CD1c-positive myeloid dendritic cell (primary cell): ENCODE results near the gene PDCD6IP.
"Not testable (repeated sequence)": the region's sequence is repeated elsewhere in the genome, so short reads cannot be mapped to it uniquely, and the experiment has no call there.

Source experiments
- DNase-seq: peaks from one replicate; pipeline ENCODE4 v3.0.0-alpha.2; 2016; ENCODE audit errors: extremely low spot score

The PDCD6IP gene

GRCh38 chr3:33795131-33795530, 3.3 kb upstream of the PDCD6IP start:
- DNase-seq: no peak

DNA sequence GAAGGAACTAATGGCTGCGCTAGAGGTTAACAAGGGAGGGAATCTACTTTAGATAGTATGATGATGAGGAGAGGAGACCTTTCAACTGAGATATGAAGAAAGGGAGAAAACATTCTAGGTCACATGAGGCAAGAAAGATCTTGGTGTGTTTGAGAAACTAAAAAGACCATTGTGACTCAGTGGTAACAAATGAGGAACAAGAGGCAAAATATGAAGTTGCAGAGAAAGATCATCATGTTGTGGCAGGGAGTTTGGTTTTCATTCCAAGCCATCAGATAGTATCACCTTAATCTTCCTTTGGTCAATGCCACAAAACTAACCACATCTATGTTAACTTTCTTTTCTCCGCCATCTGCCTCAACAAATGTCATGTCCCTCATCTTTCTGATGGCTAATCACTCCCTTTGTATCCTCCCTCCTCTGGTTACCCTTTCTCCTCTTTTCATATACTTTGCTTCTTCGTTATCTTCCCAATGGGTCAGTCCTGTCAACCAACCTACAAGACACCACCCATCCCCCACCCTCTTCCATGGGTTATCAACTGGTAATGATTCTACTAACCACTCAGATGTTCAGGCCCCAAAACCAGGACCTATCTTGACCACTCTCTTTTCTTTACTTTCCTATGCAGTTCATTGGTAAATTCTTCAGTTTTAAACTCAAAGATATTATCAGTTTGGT, 2.4 kb upstream of the PDCD6IP start:
- peak; percentile 26 for DNase-seq

GRCh38 chr3:33798113-33798417, 365 bp upstream of the PDCD6IP start:
- no peak for DNase-seq

GRCh38 chr3:33799202-33799551, 747 bp downstream of the PDCD6IP start:
- DNase-seq: no peak

DNA sequence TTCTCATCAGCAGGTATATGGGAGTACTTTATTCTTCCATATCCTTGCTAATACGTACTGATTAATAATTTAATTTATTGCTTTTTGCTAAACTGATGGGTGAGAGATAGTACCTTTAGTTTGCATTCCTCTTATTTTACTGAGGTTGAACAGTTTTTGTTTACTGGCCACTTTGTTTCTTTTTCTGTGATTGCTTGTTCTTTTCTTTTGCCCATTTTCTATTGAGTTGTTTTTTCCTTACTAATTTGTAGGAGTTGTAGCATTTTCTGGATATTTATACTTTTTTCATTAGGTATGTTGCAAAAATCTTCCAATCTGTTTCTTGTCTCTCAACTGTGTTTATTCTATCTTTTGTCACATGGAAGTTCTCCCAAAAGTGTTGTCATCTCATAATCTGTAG, 4.8 kb downstream of the PDCD6IP start:
- DNase-seq: no peak

DNA sequence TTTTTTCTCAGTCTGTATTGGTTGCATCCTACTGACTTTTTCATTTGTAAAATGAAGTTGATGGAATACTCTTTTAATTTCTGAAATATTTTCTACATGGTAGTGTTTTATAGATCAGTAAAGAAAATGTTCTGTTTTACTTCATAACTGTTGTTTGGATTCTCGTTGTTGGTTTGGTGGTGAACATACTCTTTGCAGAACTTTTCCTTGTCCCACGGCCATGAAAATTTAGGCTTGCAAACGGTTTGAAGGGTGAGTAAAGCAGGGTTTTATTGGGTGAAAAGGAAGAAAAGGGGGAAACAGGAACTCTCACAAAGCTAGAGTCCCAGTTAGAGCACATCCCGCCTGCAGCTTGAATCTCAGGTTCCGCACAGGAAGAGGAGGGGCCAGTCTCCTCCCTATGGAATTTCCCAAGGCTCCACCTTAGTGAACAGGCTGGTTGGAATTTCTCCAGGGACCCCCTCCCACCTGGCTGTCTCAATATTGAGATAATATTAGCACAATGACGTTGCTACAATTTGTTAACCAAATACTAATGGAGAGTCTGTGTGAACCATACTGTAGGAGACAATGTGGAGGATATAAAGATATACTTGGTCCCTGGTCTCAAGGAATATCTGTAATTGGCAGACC, 5.6 kb downstream of the PDCD6IP start:
- no peak for DNase-seq

DNA sequence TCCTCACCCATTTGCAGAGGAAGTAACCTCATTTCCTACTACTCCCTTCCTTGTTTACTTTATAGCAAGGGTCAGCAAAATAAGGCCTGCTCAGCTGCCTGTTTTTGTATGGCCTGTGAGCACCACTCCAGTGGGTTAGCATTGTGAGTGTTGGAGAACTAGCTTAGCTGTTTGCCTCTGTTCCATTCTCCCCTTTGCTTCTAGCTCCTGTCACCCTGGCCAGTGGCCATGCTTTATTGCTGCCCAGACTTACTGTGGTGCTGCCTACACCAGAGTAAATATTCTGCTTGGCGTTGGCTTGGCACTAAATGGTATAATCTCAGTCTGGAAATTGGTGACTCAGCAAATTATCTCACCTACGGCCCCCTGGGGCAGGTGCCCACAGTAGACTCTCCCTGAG, 8.8 kb downstream of the PDCD6IP start:
- peak; percentile 19 for DNase-seq

DNA sequence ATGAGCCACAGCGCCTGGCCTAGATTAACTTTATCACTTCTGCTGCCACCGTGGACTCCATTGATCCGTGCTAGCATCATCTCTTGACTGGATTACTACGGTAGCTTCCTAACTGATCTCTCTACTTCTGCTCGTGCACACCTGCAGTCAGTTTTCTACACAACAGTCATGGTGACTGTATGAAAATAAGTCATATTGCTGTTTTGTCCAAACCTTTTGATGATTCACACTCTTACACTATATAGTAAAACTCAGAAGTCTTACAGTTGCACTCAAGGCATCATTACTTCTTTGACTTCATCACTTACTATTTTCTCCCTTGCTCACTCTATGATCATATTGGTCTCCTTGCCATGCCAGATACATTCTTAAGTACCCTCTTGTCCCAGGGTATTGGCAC, 10.1 kb downstream of the PDCD6IP start:
- no peak for DNase-seq

- no peak for DNase-seq
Measured at GRCh38 chr3:33810545-33810944, 12.1 kb downstream of the PDCD6IP start.

GRCh38 chr3:33821989-33822388, 23.6 kb downstream of the PDCD6IP start:
- DNase-seq: no peak

GRCh38 chr3:33823821-33824220, 25.4 kb downstream of the PDCD6IP start:
- DNase-seq: no peak

DNA sequence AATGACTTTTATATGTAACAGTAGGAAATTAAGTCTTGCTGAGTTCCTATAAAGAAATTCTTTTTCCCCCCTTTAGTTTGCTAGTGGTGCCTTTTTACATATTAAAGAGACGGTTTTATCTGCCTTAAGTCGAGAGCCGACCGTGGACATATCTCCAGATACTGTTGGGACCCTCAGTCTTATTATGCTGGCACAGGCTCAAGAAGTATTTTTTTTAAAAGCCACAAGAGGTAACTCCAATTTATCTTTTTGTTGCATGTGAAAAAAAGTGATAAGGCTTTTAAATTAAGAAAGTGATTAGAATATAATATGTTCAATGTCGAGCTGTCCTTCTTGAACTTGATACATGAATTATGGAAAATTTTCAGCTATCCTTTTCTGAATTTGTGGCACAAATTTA, 26.7 kb downstream of the PDCD6IP start:
- no peak for DNase-seq

DNA sequence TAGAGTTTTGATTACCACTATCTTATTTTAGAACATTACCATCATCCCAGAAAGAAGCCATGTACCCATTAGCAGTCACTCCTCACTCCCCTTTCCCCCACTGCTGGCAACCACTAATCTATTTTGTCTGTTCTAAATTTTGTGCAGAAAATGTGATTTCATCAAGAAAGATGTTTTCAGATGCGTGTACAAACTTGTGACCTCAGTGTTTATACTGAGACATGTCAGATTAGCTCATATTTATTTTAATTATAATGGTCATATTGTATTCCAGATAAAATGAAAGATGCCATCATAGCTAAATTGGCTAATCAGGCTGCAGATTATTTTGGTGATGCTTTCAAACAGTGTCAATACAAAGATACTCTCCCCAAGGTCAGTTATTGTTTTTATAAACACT, 27.8 kb downstream of the PDCD6IP start:
- no peak for DNase-seq

DNA sequence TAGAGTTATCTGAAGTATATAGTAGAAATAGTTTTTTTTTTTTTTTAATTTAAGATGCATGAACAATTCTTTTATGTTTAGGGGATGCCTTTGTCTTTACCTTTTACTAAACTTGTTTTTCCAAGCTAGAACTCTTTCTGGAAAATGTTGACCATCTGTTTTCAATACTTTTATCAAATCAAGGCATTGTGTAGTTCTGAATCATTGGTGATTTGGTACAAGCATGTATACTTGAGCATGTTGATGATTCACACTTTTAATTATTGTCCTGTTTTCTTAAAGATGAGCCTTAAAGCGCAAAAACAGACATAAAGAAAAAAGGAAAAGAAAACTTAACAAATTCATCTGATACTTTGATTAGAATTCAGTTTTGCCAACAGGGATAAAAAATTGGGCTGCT, 28.3 kb downstream of the PDCD6IP start:
- DNase-seq: no peak

DNA sequence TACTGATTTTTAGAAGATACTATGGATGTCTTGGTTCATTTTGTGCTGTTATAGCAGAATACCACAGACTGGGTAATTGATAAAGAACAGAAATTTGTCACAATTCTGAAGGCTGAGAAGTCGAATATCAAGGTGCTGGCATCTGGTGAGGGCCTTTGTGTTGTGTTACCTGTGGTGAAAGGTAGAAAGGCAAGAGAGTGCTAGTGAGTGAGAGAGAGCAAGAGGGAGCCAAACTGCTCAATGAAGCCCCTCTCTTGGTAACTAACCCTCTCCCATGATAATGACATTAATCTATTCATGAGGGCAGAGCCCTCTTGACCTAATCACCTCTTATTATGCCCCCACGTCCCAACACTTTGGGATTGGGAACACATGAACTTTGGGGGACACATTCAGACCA, 31.3 kb downstream of the PDCD6IP start:
- DNase-seq: no peak

GRCh38 chr3:33831053-33831452, 32.6 kb downstream of the PDCD6IP start:
- DNase-seq: no peak

- DNase-seq: no peak
Measured at GRCh38 chr3:33833408-33834095, 35.1 kb downstream of the PDCD6IP start.

GRCh38 chr3:33834096-33834453, 35.6 kb downstream of the PDCD6IP start:
- DNase-seq: no peak

DNA sequence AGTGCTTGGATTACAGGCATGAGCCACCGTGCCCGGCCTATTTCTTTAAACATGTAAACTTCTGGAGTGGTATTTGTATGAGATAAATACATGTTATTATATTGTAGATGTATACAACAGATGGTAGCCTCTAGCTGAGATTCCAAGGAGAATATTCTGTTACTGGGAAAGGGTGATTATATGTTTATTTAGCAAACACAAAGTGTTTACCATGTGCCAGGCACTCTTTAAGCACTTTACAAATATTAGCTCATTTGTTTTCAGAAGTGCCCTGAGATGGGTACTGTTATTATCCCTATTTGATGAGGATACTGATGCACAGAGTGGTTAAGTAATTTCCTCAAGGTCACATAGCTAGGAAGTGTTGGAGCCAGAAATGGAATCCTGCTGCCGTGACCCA, 38.8 kb downstream of the PDCD6IP start:
- DNase-seq: not testable (repeated sequence)

- DNase-seq: no peak
Measured at GRCh38 chr3:33839283-33839682, 40.9 kb downstream of the PDCD6IP start.

- DNase-seq: no peak
Measured at GRCh38 chr3:33840179-33840578, 41.7 kb downstream of the PDCD6IP start.

DNA sequence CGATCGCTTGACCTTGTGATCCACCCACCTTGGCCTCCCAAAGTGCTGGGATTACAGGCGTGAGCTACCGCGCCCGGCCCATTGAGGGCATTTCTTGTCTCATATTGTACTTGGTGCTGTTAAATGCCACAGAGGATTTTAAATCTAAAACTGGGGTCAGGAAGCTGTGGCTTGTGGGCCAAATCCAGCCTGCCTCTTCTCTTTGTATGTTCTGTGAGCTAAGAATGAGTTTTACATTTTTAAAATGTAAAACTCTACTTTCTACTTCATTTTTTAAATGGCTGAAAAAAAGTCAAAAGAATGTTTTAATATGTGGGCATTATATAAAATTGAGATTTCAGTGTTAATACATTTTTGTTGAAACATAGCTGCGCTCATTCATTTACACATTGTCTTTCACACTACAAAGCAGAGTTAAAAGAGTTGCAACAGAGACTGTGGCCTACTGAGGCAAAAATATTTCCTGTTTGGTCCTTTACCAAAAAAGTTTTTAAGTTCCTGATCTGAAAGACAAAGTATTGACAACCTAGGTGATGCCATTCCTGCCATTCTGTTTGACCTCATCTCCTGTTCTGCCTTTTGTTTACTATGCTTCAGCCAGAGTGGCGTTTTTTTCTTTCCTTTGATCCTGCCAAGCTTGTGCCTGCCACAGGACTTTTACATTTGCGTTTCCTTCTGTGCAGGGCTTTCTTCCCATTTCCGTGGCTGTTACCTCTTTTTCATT, 50.4 kb downstream of the PDCD6IP start:
- no peak for DNase-seq

- DNase-seq: not testable (repeated sequence)
Measured at GRCh38 chr3:33850599-33850998, 52.2 kb downstream of the PDCD6IP start.
